ENCODE results near the gene PIK3R6. TPM values are rescaled to one million over a fixed set of nuclear protein-coding genes. Genes with fewer than 3 reads are reported as not detected.

PIK3R6 gene
- total RNA-seq, 1 experiment from 2014 or later = not detected

DNA sequence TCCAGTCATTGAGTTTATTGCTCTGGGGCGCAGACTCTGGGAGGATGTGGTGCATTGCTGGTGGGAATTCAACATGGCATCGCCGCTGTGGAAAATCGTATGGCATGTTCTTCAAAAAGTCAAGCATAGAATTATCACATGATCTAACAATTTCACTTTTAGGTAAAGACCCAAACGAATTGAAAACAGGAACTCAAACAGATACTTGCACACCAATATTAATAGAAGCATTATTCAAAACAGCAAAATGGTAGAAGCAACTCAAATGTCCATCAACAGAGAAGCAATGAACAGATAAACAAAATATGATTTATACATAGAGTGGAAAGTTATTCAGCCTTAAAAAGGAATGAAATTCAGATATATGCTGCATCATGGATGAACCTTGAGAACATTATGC lies 15.9 kb downstream of the PIK3R6 start:
- TF ChIP-seq, protein P1, sequence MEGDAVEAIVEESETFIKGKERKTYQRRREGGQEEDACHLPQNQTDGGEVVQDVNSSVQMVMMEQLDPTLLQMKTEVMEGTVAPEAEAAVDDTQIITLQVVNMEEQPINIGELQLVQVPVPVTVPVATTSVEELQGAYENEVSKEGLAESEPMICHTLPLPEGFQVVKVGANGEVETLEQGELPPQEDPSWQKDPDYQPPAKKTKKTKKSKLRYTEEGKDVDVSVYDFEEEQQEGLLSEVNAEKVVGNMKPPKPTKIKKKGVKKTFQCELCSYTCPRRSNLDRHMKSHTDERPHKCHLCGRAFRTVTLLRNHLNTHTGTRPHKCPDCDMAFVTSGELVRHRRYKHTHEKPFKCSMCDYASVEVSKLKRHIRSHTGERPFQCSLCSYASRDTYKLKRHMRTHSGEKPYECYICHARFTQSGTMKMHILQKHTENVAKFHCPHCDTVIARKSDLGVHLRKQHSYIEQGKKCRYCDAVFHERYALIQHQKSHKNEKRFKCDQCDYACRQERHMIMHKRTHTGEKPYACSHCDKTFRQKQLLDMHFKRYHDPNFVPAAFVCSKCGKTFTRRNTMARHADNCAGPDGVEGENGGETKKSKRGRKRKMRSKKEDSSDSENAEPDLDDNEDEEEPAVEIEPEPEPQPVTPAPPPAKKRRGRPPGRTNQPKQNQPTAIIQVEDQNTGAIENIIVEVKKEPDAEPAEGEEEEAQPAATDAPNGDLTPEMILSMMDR (conservative IDR thresholded peaks at IDR 0.05; ENCODE audit: low read depth, low read length) = no peak
- TF ChIP-seq EZH2 (IDR thresholded peaks at IDR 0.05; ENCODE audit: low read length, unreplicated experiment) = no peak
- TF ChIP-seq EZH2phosphoT487 (IDR thresholded peaks at IDR 0.05; ENCODE audit: borderline replicate concordance, low read length) = no peak
- DNase-seq (no peak), ATAC-seq (no peak)
- H3F3A ChIP-seq (ENCODE audit: low read length, unreplicated experiment) = no peaks in the 10 kb centered on the region
- 0 out of 2 replicates have a peak, but pooled peaks cover 6% of the 10 kb centered on the region for H3K27me3 ChIP-seq (ENCODE audit: low read length)
- no TSS peak for BruUV-seq (replicated peaks)
- no peaks in the 10 kb centered on the region for H3K9me2 ChIP-seq (replicated peaks; ENCODE audit: low read length)
- no peak overlapping the region for H2AFZ ChIP-seq (ENCODE audit: low read length)
- H3K36me3 ChIP-seq (ENCODE audit: low read depth, low read length) = no peaks in the 10 kb centered on the region
- no peak overlapping the region for H3K9ac ChIP-seq (ENCODE audit: low read length)
- ChIA-PET POLR2A (ENCODE audit: unreplicated experiment) (no interaction called here), CTCF (no interaction called here)
- H3K4me2 ChIP-seq (ENCODE audit: low read length) = no peak overlapping the region
- H4K20me1 ChIP-seq (ENCODE audit: low read length) = no peaks in the 10 kb centered on the region
- intact Hi-C loops (cut with micrococcal nuclease) = no loop called here
- no peaks in the 10 kb centered on the region for H3K4me1 ChIP-seq (ENCODE audit: insufficient read depth, low read length)
- no peaks in the 10 kb centered on the region for H3K9me3 ChIP-seq (ENCODE audit: low read length)
- no peak overlapping the region for H3K27ac ChIP-seq (ENCODE audit: low read length)
- no peaks in the 10 kb centered on the region for H3K79me2 ChIP-seq (ENCODE audit: low read length)
- H3K4me3 ChIP-seq (ENCODE audit: low read length) = no peak overlapping the region

DNA sequence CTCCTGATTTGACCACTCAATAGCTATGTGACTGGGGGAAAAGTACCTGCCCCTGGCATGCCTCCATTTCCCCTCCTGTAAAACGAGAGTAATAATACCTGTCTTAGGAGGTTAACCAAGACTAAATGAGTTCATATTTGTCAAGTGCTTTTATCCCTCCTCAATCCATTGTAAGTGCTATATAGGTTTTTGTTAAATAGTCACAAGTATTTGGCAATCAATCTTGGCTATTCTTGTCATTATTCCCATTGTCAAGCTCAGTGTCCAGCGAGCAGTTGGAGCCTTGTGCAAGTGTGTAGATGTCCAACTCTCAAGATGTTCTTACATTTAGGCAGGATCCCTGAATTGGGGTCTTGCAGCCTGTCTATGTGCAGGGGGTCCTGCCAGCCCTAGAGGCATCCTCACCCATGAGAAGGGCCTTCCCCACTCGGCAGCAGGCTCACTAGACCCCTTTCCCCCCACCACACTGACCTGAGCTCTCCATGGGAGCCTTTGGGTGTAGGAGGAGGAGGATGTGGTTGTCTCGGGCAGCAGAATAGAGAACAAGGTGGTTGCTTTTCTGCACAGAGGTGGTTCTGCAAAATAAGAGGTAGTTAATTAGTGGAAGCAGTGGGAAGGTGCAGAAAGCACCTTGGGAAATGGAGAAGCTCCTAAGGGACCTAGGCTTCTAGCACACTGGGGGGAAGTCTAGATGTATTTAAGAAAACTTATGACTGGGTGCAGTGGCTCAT lies 18.0 kb downstream of the PIK3R6 start:
- DNase-seq (no peak), ATAC-seq (no peak)
- Histone ChIP-seq H3F3A (ENCODE audit: low read length, unreplicated experiment) (no peaks in the 10 kb centered on the region), H4K20me1 (ENCODE audit: low read length) (no peaks in the 10 kb centered on the region), H3K9ac (ENCODE audit: low read length) (no peak overlapping the region), H3K4me2 (ENCODE audit: low read length) (no peak overlapping the region), H3K4me3 (ENCODE audit: low read length) (no peak overlapping the region), H2AFZ (ENCODE audit: low read length) (no peak overlapping the region), H3K27me3 (ENCODE audit: low read length) (0 out of 2 replicates have a peak, but pooled peaks cover 3% of the 10 kb centered on the region), H3K4me1 (ENCODE audit: insufficient read depth, low read length) (no peaks in the 10 kb centered on the region), H3K9me3 (ENCODE audit: low read length) (no peaks in the 10 kb centered on the region), H3K36me3 (ENCODE audit: low read depth, low read length) (no peaks in the 10 kb centered on the region), H3K9me2 (replicated peaks; ENCODE audit: low read length) (no peaks in the 10 kb centered on the region), H3K79me2 (ENCODE audit: low read length) (no peaks in the 10 kb centered on the region), H3K27ac (ENCODE audit: low read length) (no peak overlapping the region)
- intact Hi-C loops (cut with micrococcal nuclease) = no loop called here
- no TSS peak for BruUV-seq (replicated peaks)
- TF ChIP-seq, protein P1 (conservative IDR thresholded peaks at IDR 0.05; ENCODE audit: low read depth, low read length) = no peak
- ChIA-PET POLR2A (ENCODE audit: unreplicated experiment) (no interaction called here), CTCF (no interaction called here)

DNA sequence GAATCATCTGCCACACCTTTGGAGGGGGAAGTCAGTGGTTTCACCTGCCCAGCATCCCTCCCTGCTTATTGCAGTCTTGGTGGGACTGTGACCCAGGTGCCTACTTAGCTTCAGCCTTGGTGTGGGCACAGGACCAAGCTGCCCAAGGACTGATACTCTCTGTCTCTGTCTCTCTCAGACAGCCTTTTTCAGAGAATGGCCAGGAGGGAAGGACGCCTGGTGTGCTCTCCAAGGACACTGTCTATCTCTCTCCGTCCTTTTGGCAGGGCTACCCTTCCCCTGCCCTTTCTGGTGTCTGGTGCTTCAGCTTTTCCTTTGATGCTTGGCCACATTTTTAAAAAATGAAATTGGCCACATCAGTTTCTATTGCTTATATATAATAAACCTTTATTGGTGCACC lies 19.6 kb downstream of the PIK3R6 start:
- TF ChIP-seq EZH2 (IDR thresholded peaks at IDR 0.05; ENCODE audit: low read length, unreplicated experiment) (no peak), EZH2phosphoT487 (IDR thresholded peaks at IDR 0.05; ENCODE audit: borderline replicate concordance, low read length) (no peak)
- TF ChIP-seq, protein P1 (conservative IDR thresholded peaks at IDR 0.05; ENCODE audit: low read depth, low read length) = no peak
- ChIA-PET POLR2A (ENCODE audit: unreplicated experiment) (no interaction called here), CTCF (no interaction called here)
- no peak overlapping the region for H3K4me3 ChIP-seq (ENCODE audit: low read length)
- no peak for ATAC-seq
- H3K4me1 ChIP-seq (ENCODE audit: insufficient read depth, low read length) = no peaks in the 10 kb centered on the region
- no peaks in the 10 kb centered on the region for H3K36me3 ChIP-seq (ENCODE audit: low read depth, low read length)
- no peaks in the 10 kb centered on the region for H3F3A ChIP-seq (ENCODE audit: low read length, unreplicated experiment)
- H2AFZ ChIP-seq (ENCODE audit: low read length) = no peak overlapping the region
- no TSS peak for BruUV-seq (replicated peaks)
- no peaks in the 10 kb centered on the region for H3K9me3 ChIP-seq (ENCODE audit: low read length)
- no peak overlapping the region for H3K27ac ChIP-seq (ENCODE audit: low read length)
- H3K9me2 ChIP-seq (replicated peaks; ENCODE audit: low read length) = no peaks in the 10 kb centered on the region
- H3K4me2 ChIP-seq (ENCODE audit: low read length) = no peak overlapping the region
- H3K9ac ChIP-seq (ENCODE audit: low read length) = no peak overlapping the region
- DNase-seq = no peak
- 0 out of 2 replicates have a peak, but pooled peaks cover 3% of the 10 kb centered on the region for H3K27me3 ChIP-seq (ENCODE audit: low read length)
- no peaks in the 10 kb centered on the region for H4K20me1 ChIP-seq (ENCODE audit: low read length)
- intact Hi-C loops (cut with micrococcal nuclease) = no loop called here
- H3K79me2 ChIP-seq (ENCODE audit: low read length) = no peaks in the 10 kb centered on the region

All from PC-3 (cell line).